ENCODE measurements around the gene DPP3.

DNA sequence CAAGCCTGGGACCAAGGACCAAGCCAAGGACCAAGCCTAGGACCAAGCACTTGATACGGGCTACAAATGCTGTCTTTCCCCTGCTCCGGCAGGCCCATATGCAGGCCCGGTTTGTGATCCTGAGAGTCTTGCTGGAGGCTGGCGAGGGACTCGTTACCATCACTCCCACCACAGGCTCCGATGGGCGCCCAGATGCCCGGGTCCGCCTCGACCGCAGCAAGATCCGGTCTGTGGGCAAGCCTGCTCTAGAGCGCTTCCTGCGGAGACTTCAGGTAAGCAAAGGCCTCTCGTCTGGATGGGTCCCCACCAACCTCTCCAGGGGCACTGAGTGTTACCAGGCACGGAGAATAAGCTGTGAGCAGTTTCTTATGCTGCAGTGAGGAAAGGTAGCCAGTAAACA is 17.0 kb downstream of the DPP3 start:
- no peak for TF ChIP-seq POLR2A (IDR thresholded peaks at IDR 0.05; ENCODE audit: borderline replicate concordance, extremely low read depth, insufficient read depth, insufficient read length)
- TF ChIP-seq, protein P1, sequence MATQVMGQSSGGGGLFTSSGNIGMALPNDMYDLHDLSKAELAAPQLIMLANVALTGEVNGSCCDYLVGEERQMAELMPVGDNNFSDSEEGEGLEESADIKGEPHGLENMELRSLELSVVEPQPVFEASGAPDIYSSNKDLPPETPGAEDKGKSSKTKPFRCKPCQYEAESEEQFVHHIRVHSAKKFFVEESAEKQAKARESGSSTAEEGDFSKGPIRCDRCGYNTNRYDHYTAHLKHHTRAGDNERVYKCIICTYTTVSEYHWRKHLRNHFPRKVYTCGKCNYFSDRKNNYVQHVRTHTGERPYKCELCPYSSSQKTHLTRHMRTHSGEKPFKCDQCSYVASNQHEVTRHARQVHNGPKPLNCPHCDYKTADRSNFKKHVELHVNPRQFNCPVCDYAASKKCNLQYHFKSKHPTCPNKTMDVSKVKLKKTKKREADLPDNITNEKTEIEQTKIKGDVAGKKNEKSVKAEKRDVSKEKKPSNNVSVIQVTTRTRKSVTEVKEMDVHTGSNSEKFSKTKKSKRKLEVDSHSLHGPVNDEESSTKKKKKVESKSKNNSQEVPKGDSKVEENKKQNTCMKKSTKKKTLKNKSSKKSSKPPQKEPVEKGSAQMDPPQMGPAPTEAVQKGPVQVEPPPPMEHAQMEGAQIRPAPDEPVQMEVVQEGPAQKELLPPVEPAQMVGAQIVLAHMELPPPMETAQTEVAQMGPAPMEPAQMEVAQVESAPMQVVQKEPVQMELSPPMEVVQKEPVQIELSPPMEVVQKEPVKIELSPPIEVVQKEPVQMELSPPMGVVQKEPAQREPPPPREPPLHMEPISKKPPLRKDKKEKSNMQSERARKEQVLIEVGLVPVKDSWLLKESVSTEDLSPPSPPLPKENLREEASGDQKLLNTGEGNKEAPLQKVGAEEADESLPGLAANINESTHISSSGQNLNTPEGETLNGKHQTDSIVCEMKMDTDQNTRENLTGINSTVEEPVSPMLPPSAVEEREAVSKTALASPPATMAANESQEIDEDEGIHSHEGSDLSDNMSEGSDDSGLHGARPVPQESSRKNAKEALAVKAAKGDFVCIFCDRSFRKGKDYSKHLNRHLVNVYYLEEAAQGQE (IDR thresholded peaks at IDR 0.05; ENCODE audit: low read depth): no peak
- TF ChIP-seq, protein P2, sequence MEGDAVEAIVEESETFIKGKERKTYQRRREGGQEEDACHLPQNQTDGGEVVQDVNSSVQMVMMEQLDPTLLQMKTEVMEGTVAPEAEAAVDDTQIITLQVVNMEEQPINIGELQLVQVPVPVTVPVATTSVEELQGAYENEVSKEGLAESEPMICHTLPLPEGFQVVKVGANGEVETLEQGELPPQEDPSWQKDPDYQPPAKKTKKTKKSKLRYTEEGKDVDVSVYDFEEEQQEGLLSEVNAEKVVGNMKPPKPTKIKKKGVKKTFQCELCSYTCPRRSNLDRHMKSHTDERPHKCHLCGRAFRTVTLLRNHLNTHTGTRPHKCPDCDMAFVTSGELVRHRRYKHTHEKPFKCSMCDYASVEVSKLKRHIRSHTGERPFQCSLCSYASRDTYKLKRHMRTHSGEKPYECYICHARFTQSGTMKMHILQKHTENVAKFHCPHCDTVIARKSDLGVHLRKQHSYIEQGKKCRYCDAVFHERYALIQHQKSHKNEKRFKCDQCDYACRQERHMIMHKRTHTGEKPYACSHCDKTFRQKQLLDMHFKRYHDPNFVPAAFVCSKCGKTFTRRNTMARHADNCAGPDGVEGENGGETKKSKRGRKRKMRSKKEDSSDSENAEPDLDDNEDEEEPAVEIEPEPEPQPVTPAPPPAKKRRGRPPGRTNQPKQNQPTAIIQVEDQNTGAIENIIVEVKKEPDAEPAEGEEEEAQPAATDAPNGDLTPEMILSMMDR (IDR thresholded peaks at IDR 0.05 in 2 of 3, conservative IDR thresholded peaks at IDR 0.05 in 1 of 3; ENCODE audit: borderline replicate concordance in 1 of 3, insufficient read depth in 1 of 3, low read depth in 2 of 3, low read length in 2 of 3): no peak
- TF ChIP-seq ZFX (IDR thresholded peaks at IDR 0.05): no peak
- TF ChIP-seq EZH2 (IDR thresholded peaks at IDR 0.05): no peak
- TF ChIP-seq ATF3 (IDR thresholded peaks at IDR 0.05): no peak
- TF ChIP-seq SP1 (IDR thresholded peaks at IDR 0.05; ENCODE audit: low read depth): no peak
- TF ChIP-seq CEBPB (IDR thresholded peaks at IDR 0.05; ENCODE audit: low read depth): no peak
- no peak for TF ChIP-seq JUND (IDR thresholded peaks at IDR 0.05)
- no peak for TF ChIP-seq MAX (IDR thresholded peaks at IDR 0.05)
- no peak for TF ChIP-seq POLR2AphosphoS5 (IDR thresholded peaks at IDR 0.05; ENCODE audit: low read depth, low read length)
- no peak for TF ChIP-seq RAD21 (IDR thresholded peaks at IDR 0.05; ENCODE audit: low read depth)
- no peak for TF ChIP-seq EZH2phosphoT487 (IDR thresholded peaks at IDR 0.05; ENCODE audit: borderline replicate concordance)
- no peak for TF ChIP-seq ZBTB33 (IDR thresholded peaks at IDR 0.05; ENCODE audit: extremely low read depth, insufficient replicate concordance, low read length)
